ENCODE measurements around the gene MSH6. TPM values are rescaled to one million over a fixed set of nuclear protein-coding genes. Genes with fewer than 3 reads are reported as not detected.

The MSH6 gene
- total RNA-seq, 1 experiment from 2014 or later = 275 TPM

GRCh38 chr2:47741637-47742036 lies 41.3 kb upstream of the MSH6 start:
- ChIA-PET CTCF (interaction anchor here (0.6 to 1.0 kb wide), 3 partner anchors 26 to 419 kb away, joined by 3 read pairs; no protein-coding TSS in a partner anchor), POLR2A (no interaction called here)
- DNase-seq (ENCODE audit: low spot score) = no peak
- H3K9me3 Mint-ChIP-seq = peaks cover 8% of the 10 kb centered on the region
- peaks cover 8% of the 10 kb centered on the region for H3K36me3 Mint-ChIP-seq
- H3K27me3 Mint-ChIP-seq (ENCODE audit: low read depth) = no peaks in the 10 kb centered on the region; the same call in 1 of the 2 replicates
- H3K4me3 Mint-ChIP-seq = no peak overlapping the region
- H3K4me1 Mint-ChIP-seq = peaks cover 39% of the 10 kb centered on the region
- no peak for TF ChIP-seq MLX (CRISPR knock-in tag; IDR thresholded peaks at IDR 0.05)
- no peak for TF ChIP-seq CREB1 (CRISPR knock-in tag; IDR thresholded peaks at IDR 0.05)
- no peak for TF ChIP-seq MAX (CRISPR knock-in tag; IDR thresholded peaks at IDR 0.05)
- no peak for TF ChIP-seq JUN (CRISPR knock-in tag; IDR thresholded peaks at IDR 0.05)
- no peak for TF ChIP-seq OVOL2 (CRISPR knock-in tag; IDR thresholded peaks at IDR 0.05; ENCODE audit: borderline replicate concordance)
- ATAC-seq = no peak
- no peak overlapping the region for H3K27ac Mint-ChIP-seq

- H3K27me3 Mint-ChIP-seq (ENCODE audit: low read depth) = no peaks in the 10 kb centered on the region; the same call in 1 of the 2 replicates
- DNase-seq (ENCODE audit: low spot score) (no peak), ATAC-seq (no peak)
- H3K36me3 Mint-ChIP-seq = peaks cover 32% of the 10 kb centered on the region
- CTCF ChIA-PET = interaction anchor here (0.5 to 2.4 kb wide), 3 partner anchors 23 to 39 kb away, joined by 3 to 7 read pairs (median 3); no protein-coding TSS in a partner anchor
- POLR2A ChIA-PET = interaction anchor here (1.2 kb wide), 1 partner anchor 39 kb away, joined by 3 read pairs; the partner anchor contains the start of gene MSH6
- TF ChIP-seq MAX (CRISPR knock-in tag; IDR thresholded peaks at IDR 0.05) (no peak), ZNF423 (CRISPR knock-in tag; IDR thresholded peaks at IDR 0.05) (no peak), MLX (CRISPR knock-in tag; IDR thresholded peaks at IDR 0.05) (no peak), CREM (CRISPR knock-in tag; IDR thresholded peaks at IDR 0.05) (no peak), FOXJ3 (CRISPR knock-in tag; IDR thresholded peaks at IDR 0.05; ENCODE audit: borderline replicate concordance) (no peak), ZBTB21 (CRISPR knock-in tag; IDR thresholded peaks at IDR 0.05; ENCODE audit: borderline replicate concordance) (no peak), USF1 (CRISPR knock-in tag; IDR thresholded peaks at IDR 0.05) (no peak), ZNF396 (CRISPR knock-in tag; IDR thresholded peaks at IDR 0.05; ENCODE audit: borderline replicate concordance) (no peak), ERG (CRISPR knock-in tag; IDR thresholded peaks at IDR 0.05) (no peak), TEAD4 (CRISPR knock-in tag; IDR thresholded peaks at IDR 0.05) (no peak), ELF4 (CRISPR knock-in tag; IDR thresholded peaks at IDR 0.05; ENCODE audit: low read depth) (no peak), NR1H2 (CRISPR knock-in tag; IDR thresholded peaks at IDR 0.05) (no peak)
- peaks cover 34% of the 10 kb centered on the region for H3K4me1 Mint-ChIP-seq
- no peak overlapping the region for H3K27ac Mint-ChIP-seq
- peaks cover 31% of the 10 kb centered on the region for H3K9me3 Mint-ChIP-seq
- no peak overlapping the region for H3K4me3 Mint-ChIP-seq
Observed at GRCh38 chr2:47744074-47744473, 38.9 kb upstream of the MSH6 start.

GRCh38 chr2:47747878-47748277 lies 35.1 kb upstream of the MSH6 start:
- no peak for DNase-seq (ENCODE audit: low spot score)
- Mint-ChIP-seq H3K36me3 (peaks cover 43% of the 10 kb centered on the region), H3K27me3 (ENCODE audit: low read depth) (no peaks in the 10 kb centered on the region; the same call in 1 of the 2 replicates), H3K4me1 (peaks cover 23% of the 10 kb centered on the region), H3K4me3 (no peak overlapping the region), H3K27ac (no peak overlapping the region), H3K9me3 (peaks cover 37% of the 10 kb centered on the region)
- ChIA-PET CTCF (interaction anchor here (1.7 kb wide), 1 partner anchor 20 kb away, joined by 5 read pairs; no protein-coding TSS in a partner anchor), POLR2A (no interaction called here)
- TF ChIP-seq MYBL2 (CRISPR knock-in tag; IDR thresholded peaks at IDR 0.05) = no peak
- no peak for TF ChIP-seq USF1 (CRISPR knock-in tag; IDR thresholded peaks at IDR 0.05)
- no peak for TF ChIP-seq ZNF121 (CRISPR knock-in tag; IDR thresholded peaks at IDR 0.05)
- TF ChIP-seq TCF7 (CRISPR knock-in tag; IDR thresholded peaks at IDR 0.05; ENCODE audit: low read depth) = no peak
- peak; percentile 73 for ATAC-seq
